ENCODE results near the gene CD83.

CD83 gene

GRCh38 chr6:14174996-14175395 is 57.4 kb downstream of the CD83 start:
- Histone ChIP-seq H3K36me3 (no peaks in the 10 kb centered on the region), H3K27me3 (no peaks in the 10 kb centered on the region), H3K27ac (no peak overlapping the region), H3K4me3 (ENCODE audit: low read depth in 1 of 2, low read length in 1 of 2) (no peak overlapping the region), H3K4me1 (ENCODE audit: control insufficient read depth in 1 of 2, insufficient read depth in 1 of 2, low read depth in 1 of 2, low read length in 1 of 2) (no peaks in the 10 kb centered on the region), H3K9me3 (peaks cover under 1% of the 10 kb centered on the region)
- TF ChIP-seq CTCF (IDR thresholded peaks at IDR 0.05), result no peak

GRCh38 chr6:14176429-14176828 is 58.9 kb downstream of the CD83 start:
- Histone ChIP-seq H3K4me1 (ENCODE audit: control insufficient read depth in 1 of 2, insufficient read depth in 1 of 2, low read depth in 1 of 2, low read length in 1 of 2) (no peaks in the 10 kb centered on the region), H3K4me3 (ENCODE audit: low read depth in 1 of 2, low read length in 1 of 2) (no peak overlapping the region), H3K36me3 (no peaks in the 10 kb centered on the region), H3K27me3 (no peaks in the 10 kb centered on the region), H3K9me3 (no peaks in the 10 kb centered on the region), H3K27ac (no peak overlapping the region)
- TF ChIP-seq CTCF (IDR thresholded peaks at IDR 0.05), result no peak

- Histone ChIP-seq H3K36me3 (no peaks in the 10 kb centered on the region), H3K27me3 (no peaks in the 10 kb centered on the region), H3K4me3 (ENCODE audit: low read depth in 1 of 2, low read length in 1 of 2) (no peak overlapping the region), H3K9me3 (no peaks in the 10 kb centered on the region), H3K4me1 (ENCODE audit: control insufficient read depth in 1 of 2, insufficient read depth in 1 of 2, low read depth in 1 of 2, low read length in 1 of 2) (no peaks in the 10 kb centered on the region), H3K27ac (no peak overlapping the region)
- TF ChIP-seq CTCF (IDR thresholded peaks at IDR 0.05), result no peak
These were observed 60.0 kb downstream of the CD83 start for GRCh38 chr6:14177413-14178082.

GRCh38 chr6:14178083-14178445 is 60.5 kb downstream of the CD83 start:
- no peak for TF ChIP-seq CTCF (IDR thresholded peaks at IDR 0.05)
- no peaks in the 10 kb centered on the region for H3K27me3 ChIP-seq

GRCh38 chr6:14180609-14181008 is 63.0 kb downstream of the CD83 start:
- no peak overlapping the region for H3K4me3 ChIP-seq (ENCODE audit: low read depth in 1 of 2, low read length in 1 of 2)
- H3K9me3 ChIP-seq, result no peaks in the 10 kb centered on the region
- no peak for TF ChIP-seq CTCF (IDR thresholded peaks at IDR 0.05)
- no peaks in the 10 kb centered on the region for H3K36me3 ChIP-seq
- H3K27ac ChIP-seq, result no peak overlapping the region
- H3K27me3 ChIP-seq, result no peaks in the 10 kb centered on the region
- no peaks in the 10 kb centered on the region for H3K4me1 ChIP-seq (ENCODE audit: control insufficient read depth in 1 of 2, insufficient read depth in 1 of 2, low read depth in 1 of 2, low read length in 1 of 2)

More at GRCh38 chr6:14178083-14178445, 60.5 kb downstream of the CD83 start:
- Histone ChIP-seq H3K4me3 (ENCODE audit: low read depth in 1 of 2, low read length in 1 of 2) (no peak overlapping the region), H3K4me1 (ENCODE audit: control insufficient read depth in 1 of 2, insufficient read depth in 1 of 2, low read depth in 1 of 2, low read length in 1 of 2) (no peaks in the 10 kb centered on the region), H3K9me3 (no peaks in the 10 kb centered on the region), H3K36me3 (no peaks in the 10 kb centered on the region), H3K27ac (no peak overlapping the region)

Data from neutrophil (primary cell).